Transverse colon (tissue), 4 donors: Measurements from ENCODE around the gene ADGRG3.

Source experiments
- POLR2A ChIP-seq: fragments of 450-650 bp; IDR thresholded peaks from one replicate; pipeline ENCODE4 v1.6.1; 2016; ENCODE audit warnings: antibody characterized with exemption, mild to moderate bottlenecking, moderate library complexity
- POLR2AphosphoS5 ChIP-seq, 3 donors: sonication (generic); formaldehyde crosslinking; IDR thresholded peaks; one replicate each; pipeline ENCODE4 v1.6.1; 2016; ENCODE audit warnings: antibody characterized with exemption in 3 of 3
- TF ChIP-seq, protein P1 (sequence below), 5 experiments: fragments of 200-600 bp in 3 of 5; fragments of 450-650 bp in 2 of 5; sonication (generic) in 3 of 5; IDR thresholded peaks; 1 replicate in 2 of 5; 2 replicates in 3 of 5; pipeline ENCODE4 v1.5.1; 2016 to 2017; ENCODE audit warnings: antibody characterized with exemption in 5 of 5, inconsistent platforms in 3 of 5, mild to moderate bottlenecking in 2 of 5, moderate library complexity in 1 of 5

DNA sequence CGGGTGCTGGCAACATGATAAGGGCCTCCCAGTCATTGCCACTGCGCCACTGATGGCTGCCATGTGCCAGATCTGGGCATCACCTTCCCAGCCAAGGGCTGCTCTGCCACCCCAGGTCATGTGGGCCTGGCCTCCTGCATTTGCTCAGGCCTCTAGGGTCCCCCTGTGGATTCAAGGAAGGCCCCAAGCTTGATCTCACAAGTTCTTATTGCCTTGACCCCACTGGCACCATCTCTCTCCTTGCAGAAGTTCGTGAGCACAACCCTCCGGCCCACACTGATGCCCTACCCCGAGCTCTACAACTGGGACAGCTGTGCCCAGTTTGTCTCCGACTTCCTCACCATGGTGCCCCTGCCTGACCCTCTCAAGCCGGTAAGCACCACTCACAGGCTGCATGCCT lies 31.8 kb downstream of the ADGRG3 start:
- TF ChIP-seq, protein P1, sequence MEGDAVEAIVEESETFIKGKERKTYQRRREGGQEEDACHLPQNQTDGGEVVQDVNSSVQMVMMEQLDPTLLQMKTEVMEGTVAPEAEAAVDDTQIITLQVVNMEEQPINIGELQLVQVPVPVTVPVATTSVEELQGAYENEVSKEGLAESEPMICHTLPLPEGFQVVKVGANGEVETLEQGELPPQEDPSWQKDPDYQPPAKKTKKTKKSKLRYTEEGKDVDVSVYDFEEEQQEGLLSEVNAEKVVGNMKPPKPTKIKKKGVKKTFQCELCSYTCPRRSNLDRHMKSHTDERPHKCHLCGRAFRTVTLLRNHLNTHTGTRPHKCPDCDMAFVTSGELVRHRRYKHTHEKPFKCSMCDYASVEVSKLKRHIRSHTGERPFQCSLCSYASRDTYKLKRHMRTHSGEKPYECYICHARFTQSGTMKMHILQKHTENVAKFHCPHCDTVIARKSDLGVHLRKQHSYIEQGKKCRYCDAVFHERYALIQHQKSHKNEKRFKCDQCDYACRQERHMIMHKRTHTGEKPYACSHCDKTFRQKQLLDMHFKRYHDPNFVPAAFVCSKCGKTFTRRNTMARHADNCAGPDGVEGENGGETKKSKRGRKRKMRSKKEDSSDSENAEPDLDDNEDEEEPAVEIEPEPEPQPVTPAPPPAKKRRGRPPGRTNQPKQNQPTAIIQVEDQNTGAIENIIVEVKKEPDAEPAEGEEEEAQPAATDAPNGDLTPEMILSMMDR (IDR thresholded peaks at IDR 0.05): no peak
- TF ChIP-seq POLR2AphosphoS5 (IDR thresholded peaks at IDR 0.05): no peak
- TF ChIP-seq POLR2A: no peak
